HFF-Myc (cell line): Measurements from ENCODE around the gene HNF4A.
"Not testable (repeated sequence)": the region's sequence is repeated elsewhere in the genome, so short reads cannot be mapped to it uniquely, and the experiment has no call there.

Experiments used
- DNase-seq: peaks from one replicate; pipeline ENCODE4 v3.0.0-alpha.2; 2011; ENCODE audit warnings: low read depth; ENCODE audit errors: extremely low read depth
- H3K4me3 ChIP-seq: replicated peaks from 2 replicates; pipeline ENCODE4 v1.5.1; 2011; ENCODE audit warnings: low read depth, mild to moderate bottlenecking, control low read depth, low read length
- CTCF ChIP-seq: IDR thresholded peaks from 2 replicates; pipeline ENCODE4 v1.5.1; 2012; ENCODE audit warnings: mild to moderate bottlenecking, low read depth, low read length, control low read depth; ENCODE audit errors: missing control alignments

HNF4A gene

GRCh38 chr20:44345147-44345546 lies 10.4 kb upstream of the HNF4A start:
- H3K4me3 ChIP-seq, result no peak overlapping the region
- TF ChIP-seq CTCF, result no peak
- DNase-seq, result no peak

- not testable (repeated sequence) for H3K4me3 ChIP-seq
Measured at GRCh38 chr20:44345941-44346340, 9.6 kb upstream of the HNF4A start.

GRCh38 chr20:44348168-44348659 lies 7.3 kb upstream of the HNF4A start:
- no peak for TF ChIP-seq CTCF
- DNase-seq, result no peak
- H3K4me3 ChIP-seq, result no peak overlapping the region

More at GRCh38 chr20:44345941-44346340, 9.6 kb upstream of the HNF4A start:
- not testable (repeated sequence) for DNase-seq

- no peak for TF ChIP-seq CTCF
- no peak overlapping the region for H3K4me3 ChIP-seq
- no peak for DNase-seq
Measured at GRCh38 chr20:44349349-44349748, 6.2 kb upstream of the HNF4A start.

GRCh38 chr20:44350567-44350966 lies 4.9 kb upstream of the HNF4A start:
- no peak for TF ChIP-seq CTCF
- no peak for DNase-seq
- no peak overlapping the region for H3K4me3 ChIP-seq

GRCh38 chr20:44354979-44355497 lies 461 bp upstream of the HNF4A start:
- no peak for DNase-seq
- no peak for TF ChIP-seq CTCF
- H3K4me3 ChIP-seq, result no peak overlapping the region

GRCh38 chr20:44356353-44356723 lies 839 bp downstream of the HNF4A start:
- TF ChIP-seq CTCF, result no peak
- DNase-seq, result no peak
- no peak overlapping the region for H3K4me3 ChIP-seq
